Measurements from ENCODE around the gene CTDSPL.
"Not testable (repeated sequence)": the region's sequence is repeated elsewhere in the genome, so short reads cannot be mapped to it uniquely, and the experiment has no call there.

The CTDSPL gene

GRCh38 chr3:37963635-37964034 lies 102.0 kb downstream of the CTDSPL start:
- no peak for DNase-seq (ENCODE audit: low read depth in 2 of 2, low spot score in 1 of 2)

DNA sequence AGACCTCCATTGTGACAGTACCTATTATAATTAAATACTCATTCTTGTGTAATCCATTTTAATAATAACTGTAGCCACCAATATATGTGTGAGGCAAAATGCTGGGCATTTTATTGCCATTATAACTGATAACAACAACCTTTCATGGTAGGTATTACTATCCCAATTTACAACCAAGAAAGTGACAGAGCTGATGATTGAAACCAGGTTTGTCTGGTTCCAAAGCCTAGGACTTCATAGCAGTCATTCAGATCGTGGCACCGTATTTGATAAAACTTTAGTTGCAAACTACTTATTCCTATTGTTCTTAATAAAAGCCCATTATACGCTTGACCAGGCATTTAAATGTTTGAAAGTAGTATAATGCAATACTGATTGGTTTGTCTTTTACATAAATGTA lies 102.5 kb downstream of the CTDSPL start:
- DNase-seq (ENCODE audit: low read depth in 2 of 2, low spot score in 1 of 2): no peak

DNA sequence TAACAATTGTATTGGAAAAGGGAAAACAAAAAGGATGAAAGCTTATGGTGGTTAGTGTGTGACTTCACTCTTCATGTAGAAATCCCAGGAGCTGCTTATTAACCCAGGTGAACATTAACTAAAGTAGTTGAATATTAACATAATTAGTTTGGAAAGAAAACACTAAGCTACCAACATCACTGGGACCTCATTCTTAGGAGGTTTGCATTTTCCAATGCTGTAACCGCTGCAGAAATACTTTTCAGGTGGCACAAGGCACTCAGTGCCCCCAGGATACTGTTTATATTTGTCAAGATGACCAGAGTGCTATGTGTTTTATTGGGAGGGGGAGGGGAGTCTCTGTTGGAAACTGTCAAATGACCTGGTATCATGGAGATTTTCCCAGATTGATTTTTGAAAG lies 103.0 kb downstream of the CTDSPL start:
- no peak for DNase-seq (ENCODE audit: low read depth in 2 of 2, low spot score in 1 of 2)

DNA sequence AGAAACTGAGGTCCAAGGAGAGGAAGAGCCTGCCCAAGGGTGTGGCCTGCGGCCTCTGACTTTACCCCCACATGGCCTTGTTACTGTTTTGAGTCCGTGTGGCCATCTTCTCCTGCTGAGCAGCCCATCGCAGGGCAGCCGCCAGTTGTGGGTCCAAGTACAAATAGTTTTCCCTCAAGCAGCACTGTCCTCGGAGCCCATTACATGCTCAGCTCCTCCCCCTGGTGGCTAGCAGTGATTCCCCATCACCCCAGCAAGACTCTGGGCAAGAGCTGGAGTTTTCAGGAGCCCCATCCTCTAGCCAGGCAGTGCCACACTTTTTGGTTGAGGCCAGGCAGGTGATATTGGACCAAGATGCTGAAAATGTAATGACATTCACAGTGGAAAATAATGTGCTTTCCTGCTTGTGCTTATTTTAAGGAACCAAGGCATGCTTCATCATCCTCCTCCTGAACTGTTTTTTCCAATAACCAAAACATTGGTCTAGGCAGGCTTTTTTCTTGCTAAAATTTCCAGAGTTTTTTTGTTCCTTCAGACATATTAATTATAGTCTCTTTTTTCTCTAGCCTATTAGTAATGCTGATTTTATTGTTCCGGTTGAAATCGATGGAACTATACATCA lies 105.7 kb downstream of the CTDSPL start:
- peak; percentile 21 to 27 for DNase-seq (ENCODE audit: low read depth in 2 of 2, low spot score in 1 of 2)

DNA sequence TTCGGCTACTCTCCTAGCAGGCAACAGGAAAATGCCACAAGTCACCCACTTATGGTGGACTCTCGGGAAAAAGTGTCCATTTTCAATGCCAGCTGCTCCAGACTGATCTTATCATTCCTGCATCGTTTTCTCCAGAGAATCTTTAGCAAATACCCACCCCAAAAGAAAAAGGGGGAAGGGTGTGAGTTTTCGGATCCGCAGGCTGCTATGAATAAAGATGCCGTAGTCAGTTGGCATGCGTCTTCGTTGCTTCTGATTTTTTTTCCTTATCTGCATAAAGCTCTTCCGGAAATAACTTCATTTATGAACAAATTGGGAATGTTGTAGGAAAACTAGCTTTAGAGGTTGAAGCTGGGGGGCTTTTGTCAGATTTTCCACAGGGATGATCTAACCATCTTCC lies 106.5 kb downstream of the CTDSPL start:
- DNase-seq (ENCODE audit: low read depth in 2 of 2, low spot score in 1 of 2): no peak

DNA sequence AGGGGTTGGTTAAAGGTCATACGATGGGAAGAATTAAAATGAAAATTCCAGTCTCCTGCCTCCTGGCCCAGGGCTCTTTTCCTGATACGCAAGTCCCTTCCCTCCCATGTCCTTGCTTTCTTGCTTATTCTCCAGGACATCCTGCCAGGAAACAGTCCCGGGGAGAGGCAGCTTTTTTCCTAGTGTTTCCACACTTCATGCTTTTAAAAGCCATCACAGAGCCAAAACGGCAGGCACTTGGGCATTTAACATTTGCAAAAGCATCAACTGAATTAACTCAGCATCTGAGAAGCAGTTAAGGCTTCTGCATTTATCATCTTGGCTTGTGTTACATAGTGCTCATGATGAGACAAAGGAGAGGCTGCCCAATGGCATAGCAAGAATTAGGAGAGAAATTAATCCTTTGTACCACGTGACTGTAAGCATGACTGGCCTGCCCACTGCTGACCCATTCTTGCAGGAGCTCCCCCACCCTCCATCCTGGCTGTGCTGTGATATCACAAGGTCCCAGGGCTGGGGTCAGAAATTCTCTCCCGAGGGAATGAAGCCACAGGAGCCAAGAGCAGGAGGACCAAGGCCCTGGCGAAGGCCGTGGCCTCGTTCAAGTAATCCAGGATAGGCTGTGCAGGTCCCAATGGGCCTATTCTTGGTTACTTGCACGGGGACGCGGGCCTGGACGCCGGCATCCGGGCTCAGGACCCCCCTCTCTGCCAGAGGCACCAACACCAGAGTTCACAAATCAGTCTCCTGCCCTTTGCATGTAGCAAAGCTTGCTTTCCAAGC lies 107.3 kb downstream of the CTDSPL start:
- no peak for DNase-seq (ENCODE audit: low read depth in 2 of 2, low spot score in 1 of 2)

GRCh38 chr3:37969596-37970100 lies 108.0 kb downstream of the CTDSPL start:
- no peak for DNase-seq (ENCODE audit: low read depth in 2 of 2, low spot score in 1 of 2)

GRCh38 chr3:37970802-37971201 lies 109.1 kb downstream of the CTDSPL start:
- DNase-seq (ENCODE audit: low read depth in 2 of 2, low spot score in 1 of 2): no peak

DNA sequence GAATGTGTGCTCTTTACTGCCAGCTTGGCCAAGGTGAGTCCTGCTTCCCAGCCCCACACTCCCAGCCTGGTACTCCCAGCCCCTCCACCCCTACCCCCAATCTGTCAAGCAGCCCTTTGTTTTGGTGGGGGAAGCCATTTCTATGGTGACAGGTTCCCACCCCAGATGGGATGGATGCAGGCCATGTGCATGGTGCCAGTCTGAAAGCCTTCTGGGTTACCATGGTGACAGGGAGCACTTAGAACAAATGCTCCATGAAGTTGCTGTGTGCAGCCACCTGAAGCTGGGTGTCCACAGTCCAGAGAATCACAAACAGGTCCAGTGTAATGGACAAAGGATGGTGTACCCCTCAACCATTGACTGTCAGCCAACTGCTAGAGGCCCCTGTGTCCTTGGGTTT lies 109.8 kb downstream of the CTDSPL start:
- no peak for DNase-seq (ENCODE audit: low read depth in 2 of 2, low spot score in 1 of 2)

DNA sequence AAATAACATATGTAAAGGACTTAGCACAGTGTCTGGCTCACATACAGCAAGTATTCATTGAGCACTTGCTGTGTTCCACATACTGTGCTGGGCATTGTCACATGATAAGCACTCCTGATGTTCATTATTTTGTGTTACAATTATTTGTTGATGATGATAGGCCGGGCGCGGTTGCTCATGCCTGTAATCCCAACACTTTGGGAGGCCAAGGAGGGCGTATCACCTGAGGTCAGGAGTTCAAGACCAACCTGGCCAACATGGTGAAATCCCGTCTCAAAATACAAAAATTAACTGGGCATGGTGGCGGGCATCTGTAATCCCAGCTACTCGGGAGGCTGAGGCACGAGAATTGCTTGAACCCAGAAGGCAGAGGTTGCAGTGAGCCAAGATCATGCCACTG lies 110.4 kb downstream of the CTDSPL start:
- DNase-seq (ENCODE audit: low read depth in 2 of 2, low spot score in 1 of 2): not testable (repeated sequence)

GRCh38 chr3:37973246-37974054 lies 111.8 kb downstream of the CTDSPL start:
- no peak for DNase-seq (ENCODE audit: low read depth in 2 of 2, low spot score in 1 of 2)

GRCh38 chr3:37974121-37975083 lies 112.7 kb downstream of the CTDSPL start:
- DNase-seq (ENCODE audit: low read depth in 2 of 2, low spot score in 1 of 2): peak; percentile 43 to 46

- DNase-seq (ENCODE audit: low read depth in 2 of 2, low spot score in 1 of 2): no peak
Observed at GRCh38 chr3:37979541-37980461, 118.1 kb downstream of the CTDSPL start.

- no peak for DNase-seq (ENCODE audit: low read depth in 2 of 2, low spot score in 1 of 2)
Observed at GRCh38 chr3:37980462-37981347, 119.0 kb downstream of the CTDSPL start.

DNA sequence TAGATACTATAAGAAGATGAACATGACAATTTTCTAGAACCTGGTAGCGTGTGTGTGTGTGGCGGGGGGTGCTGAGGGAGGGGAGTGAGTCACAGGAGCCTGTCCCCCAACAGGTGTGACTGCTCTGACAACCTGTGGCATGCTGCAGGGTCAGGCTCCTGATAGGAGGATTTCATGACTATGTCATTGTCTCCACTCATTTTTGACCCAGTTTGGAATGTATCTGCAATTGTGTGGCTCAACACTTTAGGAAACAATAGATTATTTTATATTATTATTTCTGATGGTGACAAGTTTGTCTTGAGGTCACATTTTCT lies 119.6 kb downstream of the CTDSPL start:
- no peak for DNase-seq (ENCODE audit: low read depth in 2 of 2, low spot score in 1 of 2)

DNA sequence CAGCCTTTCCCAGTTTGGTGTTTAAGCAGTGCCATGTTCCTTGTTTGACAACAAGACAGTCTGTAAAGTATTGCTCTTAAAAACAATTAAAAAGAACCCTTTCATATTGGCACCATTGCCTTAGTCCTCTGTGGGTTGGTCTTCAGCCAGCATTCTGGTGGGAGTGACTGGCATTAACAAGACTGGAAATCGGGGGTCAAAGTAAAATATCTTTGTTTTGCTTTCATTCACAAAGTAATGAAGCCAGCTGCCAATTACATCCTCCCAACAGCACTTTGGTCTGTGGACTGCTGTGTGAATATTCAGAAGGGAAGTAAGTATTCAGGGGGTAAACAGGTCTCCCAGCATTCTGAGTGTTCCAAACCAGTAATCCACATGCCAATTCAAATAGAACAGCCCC lies 120.7 kb downstream of the CTDSPL start:
- no peak for DNase-seq (ENCODE audit: low read depth in 2 of 2, low spot score in 1 of 2)

DNA sequence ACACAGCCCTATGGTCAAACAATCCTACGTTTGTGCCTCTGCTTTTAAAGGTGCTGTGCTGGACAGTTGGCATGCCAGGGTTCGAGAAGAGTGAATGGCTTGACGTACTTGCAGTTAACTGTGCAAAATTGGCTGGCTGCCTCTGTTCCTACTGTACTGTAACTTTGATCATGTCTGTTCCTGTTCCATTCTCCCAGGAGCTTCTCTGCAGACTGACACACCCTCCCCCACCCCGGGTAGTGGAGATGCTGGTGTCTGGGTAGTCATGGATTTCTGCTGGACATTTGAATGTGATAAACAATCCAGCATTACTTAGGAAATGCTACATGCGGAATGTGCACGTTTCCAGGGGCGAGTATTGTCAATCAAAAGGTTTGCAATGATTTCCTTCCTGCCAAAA lies 122.4 kb downstream of the CTDSPL start:
- no peak for DNase-seq (ENCODE audit: low read depth in 2 of 2, low spot score in 1 of 2)

GRCh38 chr3:37984596-37984995 lies 122.9 kb downstream of the CTDSPL start:
- DNase-seq (ENCODE audit: low read depth in 2 of 2, low spot score in 1 of 2): no peak

All from stimulated activated CD8-positive, alpha-beta memory T cell treated with anti-CD3 and anti-CD28 coated beads, Interleukin-4, amount 100 ng/mL, for 4 hours (primary cell).